Measurements from ENCODE around the gene CIAO1.
A peak's percentile ranks its signal among the peaks of the same experiment; 100 is the strongest.
"Not testable (repeated sequence)": the region's sequence is repeated elsewhere in the genome, so short reads cannot be mapped to it uniquely, and the experiment has no call there.

The CIAO1 gene

GRCh38 chr2:96274355-96275056, 8.5 kb downstream of the CIAO1 start:
- no peak for DNase-seq

DNA sequence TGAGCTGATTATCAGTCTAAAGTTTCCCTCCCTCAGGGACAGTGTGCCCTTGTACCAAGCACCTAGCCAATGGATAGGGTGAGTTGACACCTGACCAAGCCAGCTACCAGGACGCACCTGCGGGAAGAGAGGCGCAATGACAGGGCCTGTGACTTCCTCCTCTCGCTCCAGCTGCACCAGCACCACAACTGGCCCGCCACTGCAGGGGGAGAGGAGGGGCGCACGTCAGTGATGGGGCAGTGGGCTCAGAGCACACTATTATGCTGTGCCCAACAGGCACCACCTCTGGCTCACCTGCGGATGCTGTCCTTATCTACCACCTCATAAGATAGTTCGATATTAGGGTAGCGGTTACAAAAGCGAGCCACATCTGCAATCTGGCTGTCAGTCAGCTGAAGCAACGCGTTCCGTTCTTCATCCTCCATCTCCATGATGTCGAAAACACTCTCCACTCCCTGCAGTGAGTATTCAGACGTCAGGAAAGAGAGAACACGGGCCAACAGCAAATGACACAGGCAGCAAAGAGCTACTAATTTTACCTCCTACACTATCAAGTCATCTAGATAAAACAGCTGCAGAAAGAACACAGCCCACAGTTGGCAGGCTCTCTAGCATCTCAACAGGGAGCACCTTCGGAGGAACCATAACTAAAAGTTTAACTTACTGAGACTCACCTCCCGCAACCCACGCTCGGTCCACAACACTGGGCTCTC, 10.9 kb downstream of the CIAO1 start:
- DNase-seq: peak in 2 of 51 donors; percentile 12 to 36

DNA sequence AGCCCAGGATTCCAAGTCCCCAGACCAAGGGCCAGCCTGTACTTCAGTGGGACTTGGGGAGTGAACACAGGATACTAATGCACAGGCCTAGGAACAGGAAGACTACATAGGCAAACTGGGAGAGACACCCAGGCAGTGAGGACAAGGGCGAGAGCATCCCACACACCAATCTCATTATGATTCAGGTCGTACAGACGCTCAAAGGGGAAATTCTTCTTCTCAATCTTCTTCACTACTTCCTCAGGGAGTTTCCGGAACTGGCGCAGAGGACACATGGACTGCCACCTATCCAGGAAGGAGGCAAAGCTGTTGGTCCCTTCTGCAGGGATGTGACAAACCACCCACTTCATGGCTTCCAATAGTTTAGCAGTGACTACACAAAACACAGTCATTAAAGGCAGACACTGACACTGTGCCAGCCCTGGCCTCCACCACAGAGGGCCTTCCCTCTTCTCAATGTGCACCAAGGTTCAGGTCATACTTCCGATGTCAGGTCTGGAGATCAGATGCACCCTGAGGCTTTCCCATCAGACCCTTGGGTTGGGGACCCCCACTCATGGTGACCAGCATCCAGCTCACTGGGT, 21.3 kb downstream of the CIAO1 start:
- DNase-seq: no peak

GRCh38 chr2:96291751-96292150, 25.7 kb downstream of the CIAO1 start:
- no peak for DNase-seq

- not testable (repeated sequence) for DNase-seq
Observed at GRCh38 chr2:96294271-96294670, 28.2 kb downstream of the CIAO1 start.

- DNase-seq: no peak
Observed at GRCh38 chr2:96296925-96297324, 30.9 kb downstream of the CIAO1 start.

DNA sequence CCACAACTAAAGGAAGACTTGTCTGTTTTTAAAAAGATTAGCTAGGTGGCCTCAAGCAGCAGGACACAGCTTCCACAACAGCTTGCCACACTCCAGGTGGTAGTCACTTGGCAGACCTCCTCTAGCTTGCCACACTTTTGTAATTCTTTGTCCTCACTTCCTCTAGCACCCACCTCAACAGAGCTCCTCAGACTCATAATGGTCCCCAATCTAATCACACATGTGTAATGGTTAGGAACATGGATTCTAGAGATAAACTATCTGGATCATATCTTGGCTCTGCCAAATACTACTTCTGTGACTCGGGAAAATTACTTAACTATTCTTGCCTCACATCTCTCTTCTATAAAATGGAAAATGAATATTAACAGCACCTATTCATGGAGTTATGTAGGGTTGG, 35.8 kb downstream of the CIAO1 start:
- no peak for DNase-seq

GRCh38 chr2:96304606-96305005, 38.6 kb downstream of the CIAO1 start:
- no peak for DNase-seq

GRCh38 chr2:96305091-96305978, 39.3 kb downstream of the CIAO1 start, which contains the start of gene SNRNP200:
SNRNP200 (minus strand) TSS chr2:96305546; CDS start chr2:96305437, 109 bp downstream.
- peak; percentile 26 to 93 (median 79) for DNase-seq

GRCh38 chr2:96305979-96306308, 39.9 kb downstream of the CIAO1 start:
- DNase-seq: peak in 3 of 51 donors; percentile 15 to 34 (median 16)

GRCh38 chr2:96306370-96306769, 40.3 kb downstream of the CIAO1 start:
- DNase-seq: no peak

- no peak for DNase-seq
Observed at GRCh38 chr2:96308248-96308647, 42.2 kb downstream of the CIAO1 start.

GRCh38 chr2:96315005-96315399, 49.0 kb downstream of the CIAO1 start:
- DNase-seq: no peak

- DNase-seq: no peak
Observed at GRCh38 chr2:96315400-96316071, 49.5 kb downstream of the CIAO1 start.

DNA sequence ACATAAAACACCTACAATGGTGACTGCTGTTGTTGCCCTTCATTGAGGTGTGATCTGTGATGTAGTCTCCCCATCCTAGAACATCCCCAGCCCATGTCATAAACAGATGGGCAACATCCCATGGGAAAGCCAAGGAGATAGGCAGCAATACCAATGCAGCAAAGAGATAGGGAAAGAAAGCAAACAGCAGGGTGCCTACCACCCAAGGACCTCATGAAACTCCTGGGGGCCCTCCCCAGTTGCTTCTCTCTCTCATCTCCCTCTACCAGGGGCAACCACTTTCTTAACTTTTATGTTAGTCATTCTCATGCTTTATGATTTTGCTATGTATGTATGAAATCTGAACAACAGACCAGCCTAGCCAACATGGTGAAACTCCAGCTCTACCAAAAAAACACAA, 51.0 kb downstream of the CIAO1 start:
- no peak for DNase-seq

DNA sequence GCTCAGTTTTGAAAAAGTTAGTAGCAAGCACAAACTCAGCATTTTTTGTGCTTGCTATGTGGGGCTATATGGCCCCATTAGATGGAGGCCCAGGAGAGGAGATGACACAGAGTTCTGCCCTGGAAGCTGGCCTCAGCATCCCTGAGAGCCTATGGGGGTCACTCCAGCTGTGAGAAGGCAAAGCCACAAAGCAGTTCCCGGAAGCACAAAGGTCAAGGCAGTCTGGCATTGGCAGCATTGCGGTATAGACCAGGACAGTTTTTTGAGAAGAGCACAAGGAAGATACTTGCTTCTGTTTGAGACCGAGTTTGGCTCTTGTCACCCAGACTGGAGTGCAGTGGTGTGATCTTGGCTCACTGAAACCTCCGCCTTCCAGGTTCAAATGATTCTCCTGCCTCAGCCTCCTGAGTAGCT, 51.6 kb downstream of the CIAO1 start:
- DNase-seq: no peak

DNA sequence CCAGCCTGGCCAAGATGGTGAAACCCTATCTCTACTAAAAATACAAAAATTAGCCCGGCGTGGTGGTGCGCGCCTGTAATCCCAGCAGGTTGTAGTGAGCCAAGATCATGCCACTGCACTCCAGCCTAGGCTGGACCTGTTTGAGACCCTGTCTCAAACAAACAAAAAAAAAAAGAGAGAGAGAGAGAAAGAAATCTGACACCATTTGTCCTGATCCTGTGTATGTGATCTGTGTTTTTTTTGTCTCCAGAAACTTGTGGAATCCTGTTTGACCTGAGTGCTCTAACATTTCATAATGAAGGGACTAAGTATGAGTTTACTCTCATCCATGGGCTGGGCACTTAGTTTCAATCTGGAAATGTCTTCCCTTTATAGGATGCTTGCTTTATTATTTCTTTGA, 52.7 kb downstream of the CIAO1 start:
- no peak for DNase-seq

DNA sequence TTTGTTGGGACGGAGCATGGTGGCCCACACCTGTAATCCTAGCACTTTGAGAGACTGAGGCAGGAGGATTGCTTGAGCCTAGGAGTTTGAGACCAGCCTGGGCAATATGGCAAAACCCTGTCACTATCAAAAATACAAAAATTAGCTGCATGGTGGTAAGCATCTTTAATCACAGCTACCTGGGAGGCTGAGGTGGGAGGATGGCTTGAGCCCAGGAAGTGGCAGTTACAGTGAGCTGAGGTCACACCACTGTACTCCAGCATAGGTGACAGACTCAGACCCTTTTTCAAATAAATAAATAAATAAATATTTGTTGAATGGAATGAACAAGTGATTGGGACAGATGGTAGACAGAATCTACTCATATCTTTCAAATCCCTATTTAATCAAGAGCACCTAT, 53.4 kb downstream of the CIAO1 start:
- DNase-seq: no peak

- DNase-seq: no peak
Observed at GRCh38 chr2:96320326-96320725, 54.3 kb downstream of the CIAO1 start.

DNA sequence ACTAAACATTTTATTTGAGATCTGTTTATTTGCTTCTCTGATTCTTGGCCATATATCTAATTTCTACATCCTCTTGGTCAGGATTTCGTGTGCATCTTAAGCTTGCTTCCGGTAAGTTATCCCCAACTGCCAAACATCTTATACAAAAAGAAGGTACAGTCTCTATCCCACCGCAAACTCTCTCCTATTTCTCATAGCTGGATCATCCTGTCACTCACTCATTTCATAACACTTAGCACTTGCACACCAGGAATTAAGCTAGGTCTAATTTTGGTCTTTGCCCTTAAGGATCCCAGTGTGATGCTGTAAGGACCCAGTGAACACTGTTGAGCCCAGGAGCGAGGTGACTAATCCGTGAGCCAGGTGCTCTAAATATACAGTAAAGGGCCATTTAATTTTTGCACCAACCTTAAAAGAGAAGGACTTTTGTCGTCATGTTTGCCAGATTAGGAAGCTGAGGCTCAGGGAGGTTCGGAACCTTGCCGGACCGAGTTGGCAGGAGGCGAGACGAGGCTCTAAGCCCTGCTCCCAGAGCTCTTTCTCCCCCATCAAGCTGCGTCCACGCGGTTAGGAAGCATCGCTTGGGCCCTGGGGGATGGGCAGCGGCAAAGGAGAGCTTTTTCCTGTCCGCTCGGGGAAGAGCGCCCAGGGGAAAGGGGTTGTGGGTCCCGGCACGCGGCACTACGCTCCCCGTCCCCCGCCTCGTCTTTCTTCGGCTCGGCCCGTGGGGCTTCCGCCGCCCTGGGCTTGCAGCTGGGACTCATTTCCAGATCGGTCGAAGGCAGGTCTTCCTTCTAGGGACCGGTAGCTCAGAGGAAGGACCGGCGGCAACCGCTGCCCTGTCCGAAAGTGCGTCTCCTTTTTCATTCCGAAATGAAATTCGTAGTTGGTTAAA, 55.0 kb downstream of the CIAO1 start:
- peak in 5 of 51 donors; percentile 12 to 36 (median 17) for DNase-seq
